Erythroblast (primary cell): ENCODE measurements around the gene L3MBTL2.
"Not testable (repeated sequence)": the region's sequence is repeated elsewhere in the genome, so short reads cannot be mapped to it uniquely, and the experiment has no call there.

ENCODE experiments used
- DNase-seq, 2 experiments: peaks; one replicate each; lab custom pipeline; 2025; lab: John Stamatoyannopoulos, UW
- GATA1 ChIP-seq: IDR thresholded peaks from 2 replicates; pipeline ENCODE4 v1.6.1; 2011; ENCODE audit warnings: low read depth, mild to moderate bottlenecking, control low read depth, low read length, moderate library complexity
- POLR2A ChIP-seq: IDR thresholded peaks from 2 replicates; pipeline ENCODE4 v1.6.1; 2011; ENCODE audit warnings: mild to moderate bottlenecking, low read length

L3MBTL2 gene

DNA sequence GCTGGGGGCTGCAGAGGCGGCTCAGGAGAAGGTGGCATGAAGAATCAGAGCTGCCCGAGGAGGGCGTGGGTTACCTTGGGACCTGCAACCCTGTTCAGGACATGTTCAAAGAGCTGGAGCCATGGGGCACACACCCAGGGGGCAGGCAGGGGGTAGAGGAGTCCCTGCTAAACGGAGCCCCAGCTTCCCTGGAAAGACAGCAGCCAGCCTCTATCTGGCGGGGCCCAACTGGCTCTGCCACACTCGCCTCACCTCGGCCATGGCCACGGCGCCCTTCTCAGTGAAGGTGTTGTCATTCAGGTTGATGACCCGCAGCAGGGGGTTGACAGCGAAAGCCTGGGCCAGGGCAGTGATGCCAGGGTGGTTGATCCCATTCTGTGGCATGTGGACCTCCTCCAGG is 52.6 kb downstream of the L3MBTL2 start:
- no peak for DNase-seq
- TF ChIP-seq GATA1 = no peak

DNA sequence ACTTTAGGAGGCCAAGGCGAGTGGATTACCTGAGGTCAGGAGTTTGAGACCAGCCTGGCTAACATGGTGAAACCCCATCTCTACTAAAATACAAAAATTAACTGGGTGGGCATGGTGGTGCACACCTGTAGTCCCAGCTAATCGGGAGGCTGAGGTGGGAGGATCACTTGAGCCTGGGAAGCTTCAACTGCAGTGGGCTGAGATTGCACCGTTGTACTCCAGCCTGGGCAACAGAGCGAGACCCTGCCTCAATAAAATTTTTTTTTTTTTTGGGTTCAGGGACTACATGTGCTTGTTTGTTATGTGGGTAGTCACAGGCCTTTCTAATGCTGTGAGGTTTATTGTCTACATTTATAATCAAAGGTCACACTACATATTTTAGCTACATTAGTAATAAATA is 54.6 kb downstream of the L3MBTL2 start:
- not testable (repeated sequence) for DNase-seq

DNA sequence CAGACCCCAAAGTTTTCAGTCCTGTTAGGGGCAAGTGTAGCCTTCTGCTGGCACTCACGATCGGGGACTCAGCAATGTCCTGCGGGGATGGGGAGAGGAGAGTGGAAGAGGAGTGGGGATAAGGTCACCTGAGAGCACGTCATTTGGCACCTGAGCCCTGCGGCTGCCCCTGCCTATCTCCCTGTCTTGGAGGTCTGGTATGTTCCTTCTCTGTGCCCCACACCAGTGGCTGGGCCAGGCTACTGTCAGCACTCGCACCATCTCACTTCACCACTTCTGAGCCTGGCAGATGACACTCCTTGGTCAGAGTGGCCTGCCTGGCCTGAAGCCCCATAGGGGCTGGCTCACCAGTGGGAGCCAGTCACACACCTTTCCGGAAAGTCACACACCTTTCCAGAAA is 55.8 kb downstream of the L3MBTL2 start:
- no peak for DNase-seq
- TF ChIP-seq GATA1 (no peak), POLR2A (no peak)

DNA sequence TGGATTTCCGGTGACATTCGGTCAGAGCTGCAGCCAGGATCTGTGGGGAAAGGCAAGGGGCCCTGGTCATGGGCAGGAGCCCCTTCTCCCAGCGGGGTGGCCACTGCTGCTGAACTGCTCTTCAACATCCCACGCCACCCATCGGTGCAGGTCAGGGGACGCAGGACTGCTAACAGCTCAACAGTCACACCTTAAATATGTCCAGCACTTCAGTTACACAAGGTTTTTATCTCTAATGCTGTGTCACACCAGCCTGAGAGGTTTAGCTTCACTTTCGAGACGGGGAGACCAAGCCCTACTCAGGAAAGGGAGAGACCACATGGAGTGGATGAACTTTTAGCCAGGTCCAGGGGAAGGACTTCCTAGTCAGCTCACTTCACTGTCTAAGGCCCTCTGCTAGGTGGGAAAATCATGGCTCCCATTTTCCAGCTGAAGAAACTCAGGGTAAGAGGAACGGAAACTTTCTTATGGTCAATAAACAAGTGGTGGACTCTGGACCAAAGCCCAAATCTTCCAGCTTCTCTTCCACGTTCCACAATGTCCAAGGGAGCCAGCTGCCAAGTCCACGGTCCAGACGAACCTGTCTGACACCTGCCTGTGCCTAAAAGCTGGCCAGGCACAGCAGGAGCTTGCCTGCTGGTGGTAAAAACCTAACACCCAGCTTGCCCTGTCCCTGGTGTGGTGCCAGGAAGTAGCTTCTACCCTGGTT is 56.6 kb downstream of the L3MBTL2 start:
- TF ChIP-seq GATA1 = no peak
- TF ChIP-seq POLR2A = no peak
- DNase-seq = no peak

DNA sequence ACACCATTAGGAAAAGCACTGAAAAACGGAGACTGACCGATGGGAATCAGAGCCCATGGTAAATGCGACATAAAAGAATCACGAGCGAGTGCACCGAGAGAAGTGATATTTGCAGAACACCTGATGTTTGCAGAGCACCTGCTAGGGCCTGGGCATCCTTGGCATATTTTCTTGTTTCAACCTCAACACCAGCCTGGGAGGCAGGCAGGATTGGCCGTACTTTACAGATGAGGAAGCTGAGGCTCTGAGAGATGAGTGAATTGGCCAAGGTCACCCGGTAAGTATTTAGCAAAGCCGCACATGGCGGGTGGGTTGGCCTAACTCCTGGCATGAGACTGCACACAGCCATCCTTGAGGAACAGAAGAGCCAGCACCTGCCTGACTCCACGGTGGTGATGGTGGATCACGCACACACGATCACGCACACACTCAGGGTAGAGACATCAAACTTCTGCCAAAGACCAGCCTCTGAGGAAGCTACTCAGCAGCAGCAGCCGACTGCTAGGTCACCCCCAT is 57.2 kb downstream of the L3MBTL2 start:
- TF ChIP-seq POLR2A (no peak), GATA1 (no peak)
- DNase-seq = no peak

DNA sequence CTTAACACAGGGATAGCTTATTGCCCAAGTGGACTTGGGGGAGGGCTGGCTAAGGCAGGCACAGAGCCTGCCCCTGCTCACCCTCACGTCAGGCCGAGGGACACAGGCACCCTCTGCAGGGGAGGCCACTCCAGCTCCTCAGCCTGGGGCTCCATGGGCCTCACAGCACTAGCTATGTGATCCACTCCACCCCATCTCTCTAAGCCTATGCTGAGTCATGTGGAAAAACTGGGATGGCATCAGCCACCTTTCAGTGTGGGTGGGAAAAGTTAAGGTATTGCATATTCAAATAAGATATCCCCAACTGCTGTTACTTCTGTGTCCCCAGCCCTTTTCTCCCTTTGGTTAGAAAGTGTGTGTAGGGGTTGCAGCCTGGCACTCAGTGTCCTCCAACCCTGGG is 58.6 kb downstream of the L3MBTL2 start:
- TF ChIP-seq GATA1 (no peak), POLR2A (no peak)
- DNase-seq = no peak

DNA sequence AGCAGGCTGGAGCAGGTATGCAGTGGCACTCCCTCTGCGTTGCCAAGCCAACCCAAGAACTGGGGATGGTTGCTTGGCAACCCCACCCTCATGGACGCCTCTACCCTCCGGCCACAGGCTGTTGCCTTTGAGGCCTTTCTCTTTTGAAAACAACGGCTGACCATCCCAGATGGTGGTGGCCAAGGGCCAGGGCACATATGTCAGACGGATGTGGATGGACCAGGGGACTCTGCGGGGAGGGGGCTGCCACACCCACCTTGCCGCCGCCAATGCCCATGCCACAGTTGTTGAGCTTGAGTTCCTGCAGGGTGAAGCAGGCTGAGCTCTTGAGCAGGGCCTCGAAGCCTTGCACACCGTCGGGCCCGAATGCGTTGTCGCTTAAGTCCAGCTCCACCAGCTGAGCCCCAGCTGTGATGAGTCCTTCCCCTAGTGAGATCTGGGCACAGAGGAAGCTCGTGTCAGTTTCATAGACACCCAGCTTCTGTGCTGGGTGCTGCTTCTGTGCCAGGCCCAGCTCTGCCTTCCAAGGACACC is 59.4 kb downstream of the L3MBTL2 start:
- DNase-seq = no peak
- TF ChIP-seq POLR2A = no peak
- TF ChIP-seq GATA1 = no peak

DNA sequence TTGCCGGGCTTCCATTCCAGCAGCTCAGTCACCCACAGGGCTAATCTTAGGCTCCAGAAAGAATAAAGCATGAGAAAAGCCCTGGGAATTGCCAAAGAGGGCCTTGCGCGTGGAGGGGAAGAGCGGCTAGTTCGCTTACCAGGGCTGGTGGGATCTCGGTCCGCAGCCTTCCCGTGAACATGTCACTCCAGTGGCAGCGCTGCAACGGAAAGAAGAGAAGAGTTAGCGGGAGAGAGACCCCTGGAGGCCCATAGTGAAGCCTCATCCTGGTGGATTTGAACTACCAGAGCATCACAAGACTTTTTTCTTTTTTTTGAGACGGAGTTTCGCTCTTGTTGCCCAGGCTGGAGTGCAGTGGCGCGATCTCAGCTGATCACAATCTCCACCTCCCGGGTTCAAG is 62.8 kb downstream of the L3MBTL2 start:
- TF ChIP-seq GATA1 (no peak), POLR2A (no peak)
- no peak for DNase-seq

DNA sequence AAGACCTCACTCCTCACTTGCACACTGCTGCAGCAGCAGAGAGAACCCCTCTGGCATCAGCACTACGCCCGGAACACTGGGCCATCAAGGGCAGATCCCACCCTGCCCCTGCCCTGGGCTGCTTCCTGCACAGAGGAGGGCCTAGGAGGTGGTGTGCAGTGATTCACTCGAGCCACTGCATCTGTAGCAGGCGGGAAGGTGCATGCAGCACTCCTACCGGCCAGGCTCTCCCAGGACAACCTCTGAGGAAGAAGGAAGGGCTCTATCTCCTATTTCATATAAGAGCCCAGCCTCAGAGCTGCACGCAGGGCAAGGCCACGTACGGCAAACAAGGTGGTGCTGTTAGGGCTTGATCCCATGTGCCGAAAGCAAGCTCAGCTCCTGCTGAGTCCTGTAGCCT is 66.7 kb downstream of the L3MBTL2 start:
- DNase-seq = no peak
- no peak for TF ChIP-seq GATA1
- TF ChIP-seq POLR2A = no peak

DNA sequence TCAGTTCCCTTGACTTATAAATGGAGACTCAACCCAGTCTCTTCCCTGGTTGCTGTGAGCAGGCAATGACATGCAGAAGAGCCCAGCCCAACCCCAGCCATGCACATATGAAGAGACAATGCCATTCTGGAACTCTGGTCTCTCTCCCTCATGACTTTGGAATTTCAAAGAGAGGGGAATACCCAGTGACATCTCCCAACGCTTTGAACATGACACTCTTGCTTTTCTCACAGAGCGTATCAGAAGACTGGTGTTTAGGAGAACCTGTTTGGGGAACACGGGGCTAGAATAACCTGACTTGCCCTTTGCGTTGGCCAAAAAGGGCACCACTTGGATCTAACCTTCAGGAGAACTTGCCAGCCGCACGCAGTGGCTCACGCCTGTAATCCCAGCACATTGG is 68.0 kb downstream of the L3MBTL2 start:
- TF ChIP-seq GATA1 (no peak), POLR2A (no peak)
- no peak for DNase-seq

DNA sequence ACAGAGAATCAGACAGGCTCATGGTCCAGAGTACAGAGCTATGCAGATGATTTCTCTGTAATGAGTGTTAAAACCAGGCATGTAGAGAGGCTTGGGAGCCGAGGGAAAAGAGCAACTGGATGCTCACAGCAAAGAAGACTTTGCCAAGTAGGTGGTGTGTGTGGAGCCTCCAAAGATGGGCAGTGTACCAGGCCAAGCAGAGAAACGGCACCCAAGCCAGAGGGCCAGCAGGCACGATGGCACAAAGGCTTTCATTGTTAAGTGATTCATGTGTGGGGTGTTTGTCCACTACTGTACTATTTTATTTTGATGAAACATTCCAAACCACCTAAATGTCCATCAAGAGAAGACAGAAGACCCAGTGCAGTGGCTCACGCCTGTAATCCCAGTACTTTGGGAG is 69.7 kb downstream of the L3MBTL2 start:
- TF ChIP-seq GATA1 (no peak), POLR2A (no peak)

DNA sequence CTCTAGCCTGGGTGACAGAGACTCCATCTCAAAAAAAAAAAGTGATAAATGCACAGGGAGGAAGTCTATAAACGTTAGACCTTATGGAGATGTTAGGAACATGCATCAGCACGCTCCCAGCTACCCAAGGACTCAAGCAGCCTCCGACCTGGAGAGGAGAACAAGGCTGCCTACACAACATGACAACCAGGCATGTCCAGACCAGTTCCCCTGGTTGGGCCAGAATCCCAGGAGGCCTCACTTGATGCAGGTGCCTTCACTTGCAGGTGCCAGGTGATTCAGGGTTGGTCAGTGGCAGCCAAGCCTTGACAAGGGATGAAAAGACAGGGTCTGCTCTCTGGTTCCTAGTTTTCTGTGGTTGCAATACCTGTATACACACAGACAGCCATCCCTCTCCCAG is 75.0 kb downstream of the L3MBTL2 start:
- no peak for DNase-seq
- no peak for TF ChIP-seq POLR2A
- no peak for TF ChIP-seq GATA1

More for the DNA sequence above, 69.7 kb downstream of the L3MBTL2 start:
- no peak for DNase-seq

DNA sequence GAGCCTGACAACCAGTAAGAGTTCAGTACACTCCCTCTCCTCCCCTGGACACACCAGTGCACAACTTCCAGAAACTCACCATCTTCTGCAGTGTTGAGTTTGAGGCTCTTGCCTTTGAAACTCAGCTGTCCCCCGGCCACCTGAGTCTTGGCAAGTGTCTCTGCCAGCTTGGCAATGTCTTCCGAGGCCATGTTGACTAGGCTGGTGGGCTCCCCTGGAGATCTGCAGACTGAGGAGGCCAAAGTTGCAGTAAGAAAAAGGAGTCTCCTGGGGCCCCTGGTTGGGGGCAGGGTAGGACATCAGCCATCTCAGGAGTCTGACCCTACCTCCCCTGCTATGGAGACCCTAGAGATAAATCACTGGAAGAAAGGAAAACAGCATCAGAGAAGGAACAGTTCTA is 75.7 kb downstream of the L3MBTL2 start:
- TF ChIP-seq POLR2A (no peak), GATA1 (no peak)

More for the DNA sequence above, 75.7 kb downstream of the L3MBTL2 start:
- DNase-seq = no peak
